GM23248 (cell line): Measurements from ENCODE around the gene FHOD1. TPM values are rescaled to one million over a fixed set of nuclear protein-coding genes. Genes with fewer than 3 reads are reported as not detected.

Experiments used
- DNase-seq: peaks from one replicate; pipeline ENCODE4 v3.0.0-alpha.2; 2015
- H2AFZ ChIP-seq: fragments of 200-600 bp; sonication (generic); 2 replicates; pipeline ENCODE4 v1.6.1; 2016; ENCODE audit warnings: antibody characterized with exemption
- H3F3A ChIP-seq: fragments of 200-600 bp; sonication (generic); 2 replicates; pipeline ENCODE4 v1.6.1; 2016; ENCODE audit warnings: mild to moderate bottlenecking, antibody characterized with exemption, mixed run types; ENCODE audit not compliant: insufficient read depth
- H3K27ac ChIP-seq: fragments of 200-600 bp; sonication (generic); 2 replicates; pipeline ENCODE4 v1.5.1; 2016; ENCODE audit warnings: mild to moderate bottlenecking
- H3K27me3 ChIP-seq: fragments of 200-600 bp; sonication (generic); replicated peaks from 2 replicates; pipeline ENCODE4 v1.6.1; 2016; ENCODE audit warnings: mild to moderate bottlenecking; ENCODE audit not compliant: insufficient read depth
- H3K36me3 ChIP-seq: fragments of 200-600 bp; sonication (generic); 2 replicates; pipeline ENCODE4 v1.6.1; 2016; ENCODE audit warnings: low read depth, mild to moderate bottlenecking
- H3K4me1 ChIP-seq: fragments of 200-600 bp; sonication (generic); 2 replicates; pipeline ENCODE4 v1.6.1; 2016; ENCODE audit warnings: mild to moderate bottlenecking; ENCODE audit not compliant: insufficient read depth
- H3K4me2 ChIP-seq: fragments of 200-600 bp; sonication (generic); one replicate; pipeline ENCODE4 v1.6.1; 2016; ENCODE audit warnings: mild to moderate bottlenecking; ENCODE audit not compliant: unreplicated experiment
- H3K4me3 ChIP-seq: fragments of 200-600 bp; sonication (generic); 2 replicates; pipeline ENCODE4 v1.5.1; 2016; ENCODE audit warnings: mild to moderate bottlenecking
- H3K79me2 ChIP-seq: fragments of 200-600 bp; sonication (generic); 2 replicates; pipeline ENCODE4 v1.6.1; 2016; ENCODE audit warnings: mild to moderate bottlenecking; ENCODE audit not compliant: insufficient read depth
- H3K9ac ChIP-seq: fragments of 200-600 bp; sonication (generic); 2 replicates; pipeline ENCODE4 v1.6.1; 2016; ENCODE audit warnings: mild to moderate bottlenecking
- H3K9me2 ChIP-seq: fragments of 200-600 bp; sonication (generic); 2 replicates; pipeline ENCODE4 v1.6.1; 2016; ENCODE audit warnings: mixed run types, mild to moderate bottlenecking, moderate library complexity; ENCODE audit not compliant: insufficient read depth
- H3K9me3 ChIP-seq: fragments of 200-600 bp; sonication (generic); one replicate; pipeline ENCODE4 v1.6.1; 2017; ENCODE audit warnings: low read depth
- H4K20me1 ChIP-seq: fragments of 200-600 bp; sonication (generic); 2 replicates; pipeline ENCODE4 v1.6.0; 2016; ENCODE audit not compliant: insufficient read depth
- EZH2 ChIP-seq: fragments of 200-600 bp; sonication (generic); IDR thresholded peaks from 2 replicates; pipeline ENCODE4 v1.6.1; 2018; ENCODE audit warnings: antibody characterized with exemption, mild to moderate bottlenecking; ENCODE audit not compliant: insufficient read depth, poor library complexity, severe bottlenecking
- EZH2phosphoT487 ChIP-seq: fragments of 200-600 bp; sonication (generic); IDR thresholded peaks from 2 replicates; pipeline ENCODE4 v1.6.1; 2018; ENCODE audit warnings: antibody characterized with exemption, moderate library complexity, mild to moderate bottlenecking, low read depth; ENCODE audit not compliant: insufficient read depth
- WGBS, 2 experiments: methylation state at CpG; one replicate each; pipeline ENCODE4 v1.1.6; 2015 to 2017; ENCODE audit warnings: low lambda C conversion rate in 2 of 2, low coverage in 1 of 2; ENCODE audit errors: missing lambda C conversion rate in 2 of 2; 5-methylcytosine and 5-hydroxymethylcytosine counted together
- in situ Hi-C: fragments of 300-500 bp; cut with MboI; formaldehyde crosslinking; loops from 2 replicates; pipeline ENCODE4 v1.15.0; 2020
- polyA plus RNA-seq: library from polyadenylated mRNA; unstranded; fragments of >200 nt; fragmentation: Nextera tagmentation; extraction: Ambion mirVana; gene quantifications from 2 replicates; pipeline ENCODE4 v1.2.1, GENCODE V29; 2016
- total RNA-seq: library from RNA; depleted of rRNA; stranded (reverse); fragments of >200 nt; shearing (Covaris generic); gene quantifications from 2 replicates; pipeline ENCODE4 v1.2.3, GENCODE V29; 2014

FHOD1 gene
- total and polyA plus RNA-seq, 2 experiments from 2014 or later: 9.3 to 14.9 TPM

DNA sequence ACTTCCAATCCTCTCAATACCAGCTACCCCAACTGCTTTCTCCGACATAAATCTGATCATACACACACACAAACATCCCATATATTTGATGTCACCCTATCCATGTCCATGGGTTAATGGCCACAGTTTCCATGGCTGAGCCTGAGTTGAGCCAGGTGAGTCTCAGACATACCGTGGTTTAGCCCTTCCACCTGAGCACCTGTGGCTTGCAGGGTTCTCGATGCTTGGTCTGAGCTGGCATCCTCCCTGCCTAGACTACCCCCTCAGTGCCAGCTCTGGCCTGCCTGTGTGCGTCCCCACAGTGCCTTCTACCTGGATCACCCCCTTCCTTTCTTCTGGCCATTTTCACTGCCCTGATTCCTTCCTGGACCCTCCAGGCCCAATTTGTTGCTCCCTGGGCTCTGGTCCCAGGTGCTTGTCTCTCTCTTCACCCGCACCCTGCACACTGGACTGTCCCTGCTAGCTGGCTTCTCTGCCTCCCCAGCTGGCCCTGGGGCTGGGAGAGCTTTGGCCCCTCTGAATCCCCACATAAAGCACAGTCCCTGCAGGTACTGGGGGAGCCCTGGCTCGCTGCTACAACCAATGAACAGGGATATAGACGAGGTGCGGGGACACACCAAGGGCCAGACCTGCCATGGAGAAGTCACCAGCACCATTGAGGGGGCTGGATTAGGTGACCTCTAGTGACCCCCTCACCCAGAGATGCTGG is 41.0 kb downstream of the FHOD1 start:
- Histone ChIP-seq H4K20me1 (no peaks in the 10 kb centered on the region), H3K4me2 (no peak overlapping the region), H3K36me3 (no peaks in the 10 kb centered on the region), H3K9ac (no peak overlapping the region), H3K27me3 (no peaks in the 10 kb centered on the region), H3F3A (no peaks in the 10 kb centered on the region), H3K9me2 (no peaks in the 10 kb centered on the region), H3K4me3 (no peak overlapping the region), H3K27ac (no peak overlapping the region), H3K4me1 (peaks cover 12% of the 10 kb centered on the region), H3K9me3 (no peaks in the 10 kb centered on the region), H3K79me2 (no peaks in the 10 kb centered on the region), H2AFZ (no peak overlapping the region)
- no peak for DNase-seq
- TF ChIP-seq EZH2 (no peak), EZH2phosphoT487 (no peak)
- in situ Hi-C loops: no loop called here
- 93 to 95% methylated on average over 7 to 8 of the region's 8 CpGs for WGBS, 2 experiments

DNA sequence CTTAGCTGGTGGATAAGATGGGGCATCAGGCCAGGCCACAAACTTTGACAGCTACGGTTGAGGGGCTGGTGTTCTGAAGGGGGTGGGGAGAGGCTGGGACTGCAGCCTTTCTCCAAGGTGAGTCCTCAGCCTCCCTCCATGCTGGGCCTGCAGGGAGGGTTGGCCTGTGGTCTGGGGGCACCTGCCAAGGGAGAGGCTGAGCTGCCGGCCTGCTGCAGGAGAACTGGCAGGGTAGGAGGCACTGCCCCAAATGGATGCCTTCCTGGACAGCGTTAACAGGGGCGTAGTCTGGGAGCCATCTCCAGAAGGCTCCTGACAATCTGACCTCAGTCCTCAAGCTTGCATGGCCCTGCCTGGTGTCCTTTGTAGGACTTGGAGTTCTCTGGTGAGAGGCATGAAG is 43.2 kb downstream of the FHOD1 start:
- H3K79me2 ChIP-seq: no peaks in the 10 kb centered on the region
- no peaks in the 10 kb centered on the region for H3F3A ChIP-seq
- H3K4me2 ChIP-seq: no peak overlapping the region
- no peaks in the 10 kb centered on the region for H3K9me3 ChIP-seq
- H3K36me3 ChIP-seq: no peaks in the 10 kb centered on the region
- H4K20me1 ChIP-seq: no peaks in the 10 kb centered on the region
- TF ChIP-seq EZH2phosphoT487: no peak
- no peak for TF ChIP-seq EZH2
- no peaks in the 10 kb centered on the region for H3K9me2 ChIP-seq
- peaks cover 12% of the 10 kb centered on the region for H3K4me1 ChIP-seq
- H3K27me3 ChIP-seq: no peaks in the 10 kb centered on the region
- no peak overlapping the region for H3K9ac ChIP-seq
- H2AFZ ChIP-seq: no peak overlapping the region
- WGBS, 2 experiments: 42 to 43% methylated on average over 3 to 4 of the region's 4 CpGs
- in situ Hi-C loops: no loop called here
- no peak overlapping the region for H3K4me3 ChIP-seq
- no peak for DNase-seq
- no peak overlapping the region for H3K27ac ChIP-seq

DNA sequence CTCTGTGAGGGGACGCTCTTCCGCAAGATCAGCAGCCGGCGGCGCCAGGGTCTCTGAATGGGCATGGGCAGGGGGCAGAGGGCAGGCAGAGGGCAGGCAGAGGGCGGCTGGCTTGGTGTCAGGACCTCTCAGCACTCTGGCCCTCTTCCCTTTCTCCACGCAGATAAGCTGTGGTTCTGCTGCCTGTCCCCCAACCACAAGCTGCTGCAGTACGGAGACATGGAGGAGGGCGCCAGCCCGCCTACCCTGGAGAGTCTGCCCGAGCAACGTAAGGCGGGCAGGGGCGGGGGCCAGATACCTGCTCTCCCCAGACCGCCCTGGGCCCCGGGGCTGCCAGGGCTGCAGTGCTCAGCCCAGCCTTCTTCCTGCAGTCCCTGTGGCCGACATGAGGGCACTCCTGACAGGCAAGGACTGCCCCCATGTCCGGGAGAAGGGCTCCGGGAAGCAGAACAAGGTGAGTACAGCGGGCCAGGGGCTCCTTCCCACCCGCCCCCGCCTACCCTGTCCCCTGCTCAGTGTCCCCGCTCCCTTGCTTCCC is 44.3 kb downstream of the FHOD1 start:
- no peaks in the 10 kb centered on the region for H4K20me1 ChIP-seq

DNA sequence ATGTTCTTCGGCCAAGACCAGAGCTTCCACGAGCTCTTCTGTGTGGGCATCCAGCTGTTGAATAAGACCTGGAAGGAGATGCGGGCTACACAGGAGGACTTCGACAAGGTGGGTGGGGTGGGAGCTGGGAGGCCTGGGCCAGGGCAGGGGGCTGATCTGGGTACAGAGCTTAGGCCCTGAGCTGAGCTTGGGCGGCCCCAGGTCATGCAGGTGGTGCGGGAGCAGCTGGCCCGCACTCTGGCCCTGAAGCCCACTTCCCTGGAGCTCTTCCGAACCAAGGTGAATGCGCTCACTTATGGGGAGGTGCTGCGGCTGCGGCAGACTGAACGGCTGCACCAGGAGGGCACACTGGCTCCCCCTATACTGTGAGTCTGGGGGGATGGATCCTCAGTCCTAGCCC is 44.9 kb downstream of the FHOD1 start:
- in situ Hi-C loops: no loop called here
- H3K4me3 ChIP-seq: no peak overlapping the region
- H3K79me2 ChIP-seq: no peaks in the 10 kb centered on the region
- H3K4me1 ChIP-seq: peaks cover 4% of the 10 kb centered on the region
- WGBS, 2 experiments: 95 to 96% methylated on average over 10 to 12 of the region's 12 CpGs
- H3K9me2 ChIP-seq: no peaks in the 10 kb centered on the region
- no peaks in the 10 kb centered on the region for H3F3A ChIP-seq
- no peak overlapping the region for H3K9ac ChIP-seq
- H3K27me3 ChIP-seq: no peaks in the 10 kb centered on the region
- no peak overlapping the region for H3K4me2 ChIP-seq
- H4K20me1 ChIP-seq: no peaks in the 10 kb centered on the region
- H3K27ac ChIP-seq: no peak overlapping the region
- no peak overlapping the region for H2AFZ ChIP-seq
- TF ChIP-seq EZH2phosphoT487: no peak
- TF ChIP-seq EZH2: no peak
- no peaks in the 10 kb centered on the region for H3K9me3 ChIP-seq
- DNase-seq: no peak
- peaks cover 6% of the 10 kb centered on the region; the same call in 1 of the 2 replicates for H3K36me3 ChIP-seq

More for the DNA sequence above, 44.3 kb downstream of the FHOD1 start:
- peaks cover 10% of the 10 kb centered on the region for H3K4me1 ChIP-seq
- H3K9ac ChIP-seq: no peak overlapping the region
- H3K9me2 ChIP-seq: no peaks in the 10 kb centered on the region
- no peak overlapping the region for H3K27ac ChIP-seq
- TF ChIP-seq EZH2phosphoT487: no peak
- no peak for TF ChIP-seq EZH2
- no peak overlapping the region for H3K4me2 ChIP-seq
- H2AFZ ChIP-seq: no peak overlapping the region
- no peaks in the 10 kb centered on the region for H3K79me2 ChIP-seq
- in situ Hi-C loops: no loop called here
- H3K4me3 ChIP-seq: no peak overlapping the region
- WGBS, 2 experiments: 92 to 97% methylated on average over 18 to 23 of the region's 23 CpGs
- H3K36me3 ChIP-seq: no peaks in the 10 kb centered on the region
- no peaks in the 10 kb centered on the region for H3K27me3 ChIP-seq
- no peaks in the 10 kb centered on the region for H3K9me3 ChIP-seq
- no peak for DNase-seq
- H3F3A ChIP-seq: no peaks in the 10 kb centered on the region
